HS-5 (cell line): Measurements from ENCODE around the gene TEPSIN.

Experiments used
- DNase-seq: peaks from one replicate; pipeline ENCODE4 v3.0.0-alpha.2; 2012; ENCODE audit warnings: low read depth

The TEPSIN gene

DNA sequence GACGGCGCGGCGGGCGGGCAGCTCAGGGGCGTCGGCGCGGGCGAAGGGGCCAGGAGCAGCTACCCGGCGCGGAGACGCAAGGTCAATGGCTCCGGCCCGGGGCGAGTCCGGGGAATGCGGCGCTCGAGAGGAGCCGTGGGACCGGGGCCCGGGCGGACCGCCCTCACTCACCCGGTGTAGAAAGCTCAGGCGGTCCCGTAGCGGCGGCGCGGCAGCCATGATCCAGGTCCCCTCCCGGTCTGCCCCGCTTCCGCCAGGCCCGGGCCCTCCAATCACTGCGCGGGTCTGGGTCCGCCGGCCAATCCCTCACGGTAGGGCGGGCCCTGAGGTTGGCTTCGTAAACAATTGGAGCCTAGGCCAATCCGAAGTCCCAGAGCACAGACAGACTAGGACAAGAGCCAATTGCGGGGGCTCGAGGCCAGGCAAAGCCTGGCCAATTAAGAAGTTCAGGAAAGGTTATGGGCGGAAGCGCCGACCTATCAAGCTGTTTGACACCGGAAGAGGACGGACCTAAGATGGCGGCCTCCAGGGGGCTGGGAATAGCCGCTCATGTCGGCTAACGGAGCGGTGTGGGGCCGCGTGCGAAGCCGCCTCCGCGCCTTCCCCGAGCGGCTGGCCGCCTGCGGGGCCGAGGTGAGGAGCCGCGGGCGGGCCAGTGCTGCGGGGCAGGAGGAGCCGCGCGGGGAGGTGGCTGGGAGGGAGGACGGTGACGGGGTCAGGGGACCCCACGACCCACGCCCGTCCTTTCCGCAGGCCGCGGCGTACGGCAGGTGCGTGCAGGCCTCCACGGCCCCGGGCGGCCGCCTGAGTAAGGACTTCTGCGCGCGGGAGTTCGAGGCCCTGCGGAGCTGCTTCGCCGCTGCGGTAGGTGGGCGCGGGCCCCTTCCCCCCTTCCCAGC, at the start of gene TEPSIN, which contains the start of gene NDUFAF8:
TSS of gene TEPSIN (minus strand) at position 241 of the 899 bp plus-strand sequence. CDS start at position 219, 22 bp downstream.
TSS of gene NDUFAF8 (plus strand) at position 504 of the 899 bp plus-strand sequence. CDS start at position 550, 46 bp downstream.
- peak; percentile 99 for DNase-seq

- DNase-seq: no peak
These were observed 49.0 kb upstream of the TEPSIN start for GRCh38 chr17:81287741-81288430.

DNA sequence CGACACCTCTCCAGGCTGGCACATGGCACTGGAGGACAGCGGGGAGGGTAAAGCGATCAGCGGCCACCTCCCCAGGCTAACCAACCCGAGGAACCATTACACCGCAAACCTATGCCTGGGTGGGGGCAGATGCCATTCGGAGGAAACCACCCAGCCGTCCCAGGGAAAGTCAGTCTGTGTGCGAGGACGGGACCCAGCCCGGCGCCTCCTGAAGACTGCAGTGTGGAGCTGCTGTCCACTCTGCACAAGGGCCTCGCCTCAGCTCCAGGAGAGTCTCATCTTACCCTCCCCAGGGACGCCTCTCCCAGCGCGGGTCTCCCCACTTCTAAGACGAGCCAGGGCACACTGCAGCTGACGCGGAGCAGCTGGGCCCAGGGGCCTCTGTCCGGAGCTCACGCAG, 48.3 kb upstream of the TEPSIN start:
- DNase-seq: no peak

- no peak for DNase-seq
These were observed 47.8 kb upstream of the TEPSIN start for GRCh38 chr17:81286491-81287145.

- DNase-seq: no peak
These were observed 47.0 kb upstream of the TEPSIN start for GRCh38 chr17:81285894-81286293.

DNA sequence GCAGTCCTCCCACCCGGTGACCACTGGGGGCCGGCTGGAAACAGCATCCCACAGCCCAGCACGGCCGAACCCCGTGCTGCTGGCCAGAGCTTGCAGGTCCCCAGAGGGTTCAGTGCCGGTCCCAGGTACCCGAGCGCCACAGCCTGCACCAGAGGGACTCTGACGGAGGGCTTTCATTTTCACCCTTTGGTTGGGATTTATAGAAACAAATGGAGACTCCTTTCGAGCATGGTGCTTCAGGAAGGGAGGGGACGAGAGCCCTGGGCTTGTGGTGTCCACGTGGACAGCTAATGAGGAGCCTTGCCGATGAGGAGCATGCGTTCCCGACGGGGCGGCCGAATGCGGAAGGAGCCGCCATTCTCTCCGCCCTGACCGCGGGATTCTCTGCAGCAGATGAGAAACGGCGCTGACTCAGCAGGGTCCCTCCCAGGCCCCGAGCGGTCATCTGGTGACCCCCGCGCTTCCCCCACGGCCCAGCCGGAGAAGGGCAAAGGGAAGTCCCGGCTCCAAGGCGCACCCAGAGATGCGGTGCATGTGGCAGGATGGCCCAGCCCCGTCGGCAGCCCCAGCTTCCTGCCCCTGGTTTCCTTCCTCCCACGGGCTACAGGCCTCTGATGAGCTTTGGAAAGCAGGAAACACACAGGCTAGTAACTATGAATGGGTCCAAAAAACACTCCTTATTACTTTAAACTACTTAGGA, 46.5 kb upstream of the TEPSIN start:
- DNase-seq: no peak

- DNase-seq: no peak
These were observed 44.0 kb upstream of the TEPSIN start for GRCh38 chr17:81282876-81283275.

DNA sequence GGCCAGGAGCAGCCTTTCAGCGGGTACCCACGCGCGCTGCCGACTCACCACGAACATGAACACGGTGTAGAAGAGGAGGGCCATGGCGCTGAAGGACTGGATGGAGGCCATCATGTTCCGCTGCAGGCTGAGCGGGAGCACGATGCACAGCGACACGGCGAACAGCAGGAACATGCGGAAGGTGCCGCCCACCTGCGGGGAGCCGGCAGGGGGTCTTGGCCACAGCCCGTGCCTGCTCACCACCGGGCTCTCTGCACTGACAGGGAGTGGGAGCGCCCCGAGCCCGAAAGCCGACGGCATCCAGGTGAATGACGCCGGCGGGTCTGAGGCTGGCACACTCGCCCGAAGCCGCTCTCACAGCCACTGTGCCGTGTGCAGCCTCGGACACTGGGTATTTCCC, 43.3 kb upstream of the TEPSIN start:
- DNase-seq: no peak

DNA sequence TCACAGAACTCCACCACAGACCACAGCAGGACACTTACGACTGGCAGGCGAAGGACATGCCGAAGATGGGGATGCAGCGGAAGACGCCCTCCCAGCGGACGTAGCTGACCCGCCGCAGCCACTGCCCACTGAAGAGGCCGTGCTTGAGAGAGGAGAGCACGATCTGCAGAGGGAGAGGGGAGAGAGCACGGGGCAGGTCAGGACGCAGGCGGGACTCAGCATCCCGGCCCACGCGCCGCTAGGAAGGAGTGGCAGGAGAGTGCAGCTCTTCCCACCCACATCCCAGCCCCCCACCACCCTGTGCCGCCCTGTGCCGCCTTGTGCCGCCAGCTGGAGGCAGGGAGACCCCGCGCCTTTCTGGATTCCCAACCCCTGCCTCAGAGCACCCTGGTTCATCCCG, 41.7 kb upstream of the TEPSIN start:
- DNase-seq: no peak

GRCh38 chr17:81279278-81280275, 40.7 kb upstream of the TEPSIN start:
- no peak for DNase-seq

DNA sequence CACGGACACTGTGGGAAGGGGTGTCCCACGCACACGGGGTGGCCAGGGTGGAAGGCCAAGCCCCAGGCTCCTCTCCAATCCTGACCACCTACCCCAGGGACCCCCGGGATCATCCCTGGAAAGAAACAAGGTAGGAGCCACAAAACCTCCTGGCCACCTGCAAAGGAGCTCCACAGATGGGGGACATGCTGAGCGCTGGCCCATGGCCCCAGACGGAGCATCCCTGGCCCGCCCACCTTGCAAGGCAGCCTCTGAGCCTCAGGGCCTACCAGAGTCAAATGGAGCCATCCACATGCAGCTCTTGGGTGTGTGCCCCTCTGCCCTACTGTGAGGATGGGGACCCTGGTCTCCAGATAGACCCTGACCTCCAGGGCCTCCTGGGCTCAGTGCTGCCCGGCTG, 40.0 kb upstream of the TEPSIN start:
- no peak for DNase-seq

DNA sequence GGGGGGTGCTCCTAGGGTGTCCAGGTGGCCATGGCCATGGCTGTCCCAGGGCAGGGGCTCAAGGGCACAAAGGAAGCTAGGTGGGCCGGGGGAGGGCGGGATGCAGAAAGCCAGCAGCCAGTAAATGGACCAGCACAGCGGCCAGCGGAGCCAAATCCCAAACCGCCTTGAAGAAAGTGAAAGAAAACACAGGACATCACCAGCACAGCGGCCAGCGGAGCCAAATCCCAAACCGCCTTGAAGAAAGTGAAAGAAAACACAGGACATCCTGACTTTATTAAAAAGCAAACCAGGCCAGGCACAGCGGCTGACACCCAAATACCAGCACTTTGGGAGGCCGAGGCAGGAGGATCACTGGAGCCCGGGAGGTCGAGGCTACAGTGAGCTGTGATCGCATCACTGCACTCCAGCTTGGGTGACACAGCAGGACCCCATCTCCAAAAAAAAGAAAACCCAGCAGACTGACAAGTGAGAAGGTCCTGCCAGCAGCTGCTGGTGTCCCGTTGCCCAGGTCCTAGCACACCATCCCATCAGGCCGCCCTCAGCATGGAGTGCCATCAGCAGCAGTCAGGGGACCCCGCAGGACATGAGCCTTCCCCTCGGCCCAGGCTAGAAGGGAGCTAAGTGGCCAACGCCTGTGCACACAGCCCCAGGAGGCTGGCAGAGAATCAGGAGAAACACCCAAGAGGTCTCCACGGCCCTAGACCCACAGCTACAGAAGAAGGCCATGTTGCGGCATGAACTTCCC, 39.3 kb upstream of the TEPSIN start:
- no peak for DNase-seq

GRCh38 chr17:81277421-81277820, 38.6 kb upstream of the TEPSIN start:
- DNase-seq: no peak

- no peak for DNase-seq
These were observed 37.9 kb upstream of the TEPSIN start for GRCh38 chr17:81276781-81277180.

DNA sequence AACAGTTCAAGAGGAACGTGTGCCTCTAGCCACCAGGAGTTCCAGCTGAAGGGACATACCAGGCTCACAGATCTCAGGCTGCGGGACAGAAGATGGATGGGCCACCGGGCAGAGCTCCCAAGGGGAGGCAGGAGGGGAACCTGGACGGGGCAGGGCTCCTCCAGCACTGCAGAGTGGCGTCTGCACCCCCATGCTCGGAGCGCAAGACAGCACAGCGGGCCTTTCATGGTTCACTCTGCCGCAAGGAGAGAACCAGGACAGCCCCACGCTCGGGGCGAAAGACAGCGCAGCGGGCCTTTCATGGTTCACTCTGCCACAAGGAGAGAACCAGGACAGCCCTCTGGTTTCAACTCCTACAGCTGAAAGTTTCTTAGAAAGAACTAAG, 35.6 kb upstream of the TEPSIN start:
- DNase-seq: no peak

DNA sequence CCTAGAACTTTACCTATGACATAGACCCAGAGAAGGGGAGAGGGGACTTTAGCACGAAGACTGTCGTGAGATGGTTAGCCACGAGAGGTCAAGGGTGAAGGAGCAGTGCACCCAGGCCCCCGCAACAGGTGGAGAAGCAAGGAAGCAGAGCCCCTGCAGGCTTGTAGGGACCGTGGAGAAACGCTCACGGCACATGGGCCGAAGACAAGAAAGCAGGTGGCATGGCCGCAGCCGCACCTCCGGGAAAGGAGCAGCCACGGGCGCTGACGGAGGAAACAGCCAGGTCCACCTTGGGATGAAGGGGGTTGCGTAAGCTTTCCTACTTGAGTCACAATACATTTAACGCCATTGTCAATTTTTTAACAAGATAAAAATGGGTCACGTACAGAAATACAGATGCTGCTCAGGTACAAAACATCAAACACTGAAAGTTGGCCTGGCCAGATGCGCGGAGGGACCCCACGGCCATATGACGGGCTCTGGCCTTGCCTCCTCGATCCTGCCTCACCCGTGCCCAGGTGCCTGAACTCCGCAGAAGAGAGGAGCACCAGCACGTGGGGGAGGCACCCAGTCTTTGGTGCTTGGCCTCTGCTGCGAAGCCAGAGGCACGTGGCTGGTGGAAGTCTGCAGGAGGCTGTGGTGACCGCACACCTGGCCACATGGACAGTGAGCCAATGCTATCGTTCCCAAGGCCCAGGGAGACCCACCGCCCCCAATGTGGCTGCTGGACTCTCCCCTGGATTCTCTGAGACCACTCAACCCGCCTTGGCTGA, 35.0 kb upstream of the TEPSIN start:
- DNase-seq: no peak

DNA sequence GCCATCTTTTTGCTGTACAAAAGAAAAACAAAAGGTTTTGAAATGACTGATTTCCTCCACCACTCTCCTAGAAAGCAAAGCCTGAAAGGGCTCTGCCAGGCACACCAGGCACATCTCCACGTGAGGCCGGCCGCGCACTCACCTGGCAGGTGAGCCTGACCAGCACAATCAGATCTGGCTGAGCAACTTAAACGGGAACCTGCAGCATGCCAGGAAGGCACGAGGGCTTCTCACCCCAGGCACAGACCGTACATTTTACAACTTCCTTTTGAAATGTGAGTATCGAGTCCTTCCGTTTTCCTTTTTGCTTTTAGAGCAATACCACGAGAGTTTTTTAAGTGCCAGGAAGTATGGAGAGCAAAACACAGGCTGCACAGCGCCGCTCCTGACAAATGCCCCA, 33.8 kb upstream of the TEPSIN start:
- DNase-seq: no peak

DNA sequence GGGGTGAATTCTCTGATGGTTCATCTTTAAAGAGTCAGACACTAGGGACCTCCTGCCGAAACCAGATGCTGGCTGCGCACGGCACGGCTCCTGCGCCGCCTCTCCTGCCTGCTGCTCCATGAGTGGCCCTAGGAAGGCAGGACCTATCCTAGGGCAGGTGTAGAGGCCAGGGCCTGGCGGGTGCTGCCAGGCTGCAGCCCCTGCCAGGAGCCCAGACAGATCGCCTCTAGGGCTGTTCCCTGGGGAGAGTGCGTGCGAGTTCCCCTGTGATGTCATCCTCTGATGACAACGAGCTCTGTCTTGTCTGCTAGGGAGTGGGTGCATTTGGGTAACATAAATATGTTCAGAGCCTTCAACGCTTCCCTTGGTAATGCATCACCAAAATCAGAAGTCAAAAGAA, 32.4 kb upstream of the TEPSIN start:
- no peak for DNase-seq

DNA sequence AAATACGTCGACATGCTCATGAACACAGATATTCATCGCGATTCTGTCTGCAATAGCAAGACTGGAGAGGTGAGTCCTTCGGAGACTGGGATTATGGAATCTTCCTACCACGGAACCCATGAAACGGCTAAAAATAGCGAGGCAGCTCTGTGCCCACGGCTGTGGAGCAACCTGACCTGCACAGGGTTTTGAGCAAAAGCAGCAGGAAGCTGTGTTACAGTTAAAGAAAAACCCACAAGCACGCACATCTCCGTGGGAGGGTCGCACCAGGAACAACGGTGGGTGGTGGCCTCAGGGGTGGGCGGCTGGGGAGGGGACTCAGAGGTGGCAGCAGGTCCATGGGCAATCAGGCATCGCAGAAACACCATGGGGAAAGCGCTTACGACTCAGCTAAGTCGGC, 31.4 kb upstream of the TEPSIN start:
- DNase-seq: no peak
